Activated CD4-positive, alpha-beta T cell treated with anti-CD3 and anti-CD28 coated beads, Interleukin-2, amount 50 U/mL, for 1 hour (primary cell): Measurements from ENCODE around the gene TTC28.
"Not testable (repeated sequence)": the region's sequence is repeated elsewhere in the genome, so short reads cannot be mapped to it uniquely, and the experiment has no call there.

Source experiments
- DNase-seq: peaks from one replicate; pipeline ENCODE4 v3.0.0-alpha.2; 2020

The TTC28 gene

DNA sequence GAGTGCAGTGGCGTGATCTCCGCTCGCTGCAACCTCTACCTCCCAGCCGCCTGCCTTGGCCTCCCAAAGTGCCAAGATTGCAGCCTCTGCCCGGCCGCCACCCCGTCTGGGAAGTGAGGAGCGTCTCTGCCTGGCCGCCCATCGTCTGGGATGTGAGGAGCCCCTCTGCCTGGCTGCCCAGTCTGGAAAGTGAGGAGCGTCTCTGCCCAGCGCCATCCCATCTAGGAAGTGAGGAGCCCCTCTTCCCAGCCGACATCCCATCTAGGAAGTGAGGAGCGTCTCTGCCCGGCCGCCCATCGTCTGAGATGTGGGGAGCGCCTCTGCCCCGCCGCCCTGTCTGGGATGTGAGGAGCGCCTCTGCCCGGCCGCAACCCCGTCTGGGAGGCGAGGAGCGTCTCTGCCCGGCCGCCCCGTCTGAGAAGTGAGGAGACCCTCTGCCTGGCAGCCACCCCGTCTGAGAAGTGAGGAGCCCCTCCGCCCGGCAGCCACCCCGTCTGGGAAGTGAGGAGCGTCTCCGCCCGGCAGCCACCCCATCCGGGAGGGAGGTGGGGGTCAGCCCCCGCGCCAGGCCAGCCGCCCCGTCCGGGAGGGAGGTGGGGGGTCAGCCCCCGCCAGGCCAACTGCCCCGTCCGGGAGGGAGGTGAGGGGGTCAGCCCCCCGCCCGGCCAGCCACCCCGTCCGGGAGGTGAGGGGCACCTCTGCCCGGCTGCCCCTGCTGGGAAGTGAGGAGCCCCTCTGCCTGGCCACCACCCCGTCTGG lies 126.4 kb downstream of the TTC28 start:
- DNase-seq: not testable (repeated sequence)

DNA sequence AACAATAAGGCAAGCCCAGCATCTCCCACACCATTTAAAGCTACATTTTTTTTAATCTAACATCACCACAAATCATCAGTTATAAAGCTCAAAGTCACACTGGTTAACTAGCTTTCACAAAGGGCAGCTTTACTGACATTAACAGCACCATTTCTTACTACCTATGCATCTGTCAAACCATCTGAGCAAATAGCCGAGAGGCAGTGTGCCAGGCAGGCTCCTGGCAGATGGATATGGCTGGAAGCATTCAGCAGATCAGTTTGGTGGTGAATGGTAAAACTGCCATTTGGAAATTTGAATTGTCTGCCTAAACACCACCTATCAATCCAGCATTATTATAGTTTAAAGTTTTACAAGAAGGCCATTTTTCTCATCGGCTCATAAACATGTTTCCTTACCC lies 131.2 kb downstream of the TTC28 start:
- DNase-seq: no peak

- no peak for DNase-seq
Observed at GRCh38 chr22:28547132-28547842, 132.4 kb downstream of the TTC28 start.

- no peak for DNase-seq
Observed at GRCh38 chr22:28544431-28544868, 135.2 kb downstream of the TTC28 start.

GRCh38 chr22:28542980-28543621 lies 136.5 kb downstream of the TTC28 start:
- no peak for DNase-seq

DNA sequence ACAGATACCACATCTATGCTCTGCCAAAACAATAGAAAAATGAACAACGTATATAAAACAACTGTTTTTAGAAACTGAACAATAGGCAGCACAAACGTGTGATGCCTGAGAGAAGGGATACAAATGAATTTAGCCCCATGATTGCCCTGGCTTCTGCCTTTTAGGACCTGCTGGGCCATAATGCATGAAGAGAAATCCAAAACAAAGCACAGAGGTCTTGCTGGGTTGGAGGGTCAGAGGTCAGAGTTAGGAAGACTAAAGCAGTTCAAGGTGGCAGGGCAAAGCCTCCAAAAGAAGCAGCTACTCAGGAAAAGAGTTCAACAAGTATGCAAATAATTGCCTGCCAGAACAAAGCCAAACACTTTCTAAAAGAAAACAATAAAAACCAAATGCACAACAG lies 138.5 kb downstream of the TTC28 start:
- no peak for DNase-seq

GRCh38 chr22:28538922-28539321 lies 140.7 kb downstream of the TTC28 start:
- DNase-seq: no peak

- not testable (repeated sequence) for DNase-seq
Observed at GRCh38 chr22:28530565-28530964, 149.1 kb downstream of the TTC28 start.

DNA sequence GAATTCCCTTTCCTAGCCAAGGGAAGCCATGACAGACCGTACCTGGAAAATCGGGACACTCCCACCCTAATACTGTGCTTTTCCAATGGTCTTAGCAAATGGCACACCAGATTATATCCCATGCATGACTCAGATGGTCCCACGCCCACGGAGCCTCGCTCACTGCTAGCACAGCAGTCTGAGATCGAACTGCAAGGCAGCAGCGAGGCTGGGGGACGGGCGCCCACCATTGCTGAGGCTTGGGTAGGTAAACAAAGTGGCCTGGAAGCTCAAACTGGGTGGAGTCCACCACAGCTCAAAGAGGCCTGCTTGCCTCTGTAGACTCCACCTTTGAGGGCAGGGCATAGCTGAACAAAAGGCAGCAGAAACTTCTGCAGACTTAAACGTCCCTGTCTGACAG lies 150.5 kb downstream of the TTC28 start:
- not testable (repeated sequence) for DNase-seq

DNA sequence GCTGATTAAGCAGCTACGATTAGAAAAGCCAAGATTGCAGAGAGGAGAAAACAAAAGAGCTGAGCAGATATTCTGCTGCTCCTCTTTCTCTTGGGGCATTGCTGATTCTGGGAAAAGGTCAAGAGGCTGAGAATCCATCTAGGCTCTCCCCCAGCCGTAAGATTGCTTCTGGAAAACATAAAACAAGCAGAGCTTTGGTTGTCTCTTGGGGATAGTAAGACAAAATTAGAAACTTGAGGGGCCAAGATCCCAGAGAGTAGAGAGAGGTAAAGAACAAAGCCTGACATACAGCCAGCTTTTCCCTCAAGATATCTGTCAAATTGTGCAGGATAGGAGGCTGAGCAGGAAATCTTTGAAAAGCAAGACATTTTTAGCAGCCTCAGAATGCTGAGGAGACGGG lies 158.2 kb downstream of the TTC28 start:
- no peak for DNase-seq

DNA sequence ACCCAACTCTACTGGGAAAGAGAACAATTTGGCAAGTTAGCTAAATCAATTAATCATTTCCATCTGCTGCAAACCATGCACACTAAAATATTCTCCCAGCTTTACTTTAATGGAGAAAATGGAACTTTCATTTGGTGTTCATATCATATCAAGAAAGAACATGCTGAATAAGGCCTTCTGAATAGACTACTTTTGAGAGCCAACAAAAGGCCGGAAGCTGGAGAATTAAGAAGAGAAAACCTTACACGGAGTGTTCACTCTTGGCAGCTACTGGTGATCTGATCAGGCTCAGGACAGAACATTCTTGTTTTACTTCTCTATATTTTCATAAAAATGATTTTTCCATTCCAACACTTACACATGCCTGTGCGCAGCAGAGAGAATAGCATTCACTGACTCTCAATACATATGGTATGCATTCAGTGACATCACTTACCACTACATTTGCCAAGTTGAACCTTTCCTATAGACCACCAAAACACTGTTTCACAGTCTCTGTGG lies 165.3 kb downstream of the TTC28 start:
- no peak for DNase-seq

- DNase-seq: not testable (repeated sequence)
Observed at GRCh38 chr22:28512387-28512786, 167.3 kb downstream of the TTC28 start.

GRCh38 chr22:28507896-28508295 lies 171.7 kb downstream of the TTC28 start:
- no peak for DNase-seq

GRCh38 chr22:28506150-28506535 lies 173.5 kb downstream of the TTC28 start:
- no peak for DNase-seq

GRCh38 chr22:28505416-28506149 lies 174.1 kb downstream of the TTC28 start:
- DNase-seq: no peak

DNA sequence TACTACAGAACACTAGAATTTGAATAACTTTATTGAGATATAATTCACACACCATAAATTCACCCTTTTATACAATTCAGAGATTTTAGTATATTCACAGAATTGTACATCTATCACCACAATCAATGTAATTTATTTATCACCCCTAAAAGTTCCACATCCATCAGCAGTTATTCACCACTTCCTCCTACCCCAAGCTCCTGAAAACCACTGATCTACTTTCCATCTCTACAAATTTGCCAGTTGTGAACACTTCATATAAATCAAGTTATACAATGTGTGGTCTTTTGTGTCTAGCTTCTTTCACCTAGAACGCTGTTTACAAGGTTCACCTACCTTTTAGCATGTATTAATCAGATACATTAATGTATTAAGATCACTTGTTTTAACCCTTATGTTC lies 179.6 kb downstream of the TTC28 start:
- no peak for DNase-seq

DNA sequence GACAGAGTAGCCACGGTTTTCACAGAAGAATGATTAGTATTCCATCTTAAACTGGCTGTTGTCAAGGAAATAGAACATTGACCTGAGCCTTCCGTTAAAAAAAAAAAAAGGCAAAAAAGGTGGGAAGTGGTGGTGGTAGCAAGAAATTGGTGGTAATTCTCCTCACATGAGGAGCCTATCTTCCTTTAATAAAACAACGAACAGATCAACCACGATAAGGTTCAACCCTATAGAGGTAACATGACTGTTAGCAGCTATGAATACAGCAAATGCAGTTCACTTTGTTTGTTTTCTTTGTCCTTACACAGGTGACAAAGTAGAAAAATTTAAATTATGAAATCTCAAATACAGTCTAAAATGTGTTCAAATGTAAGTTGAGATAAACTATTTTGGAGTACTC lies 181.6 kb downstream of the TTC28 start:
- no peak for DNase-seq

GRCh38 chr22:28497188-28497587 lies 182.5 kb downstream of the TTC28 start:
- DNase-seq: no peak

DNA sequence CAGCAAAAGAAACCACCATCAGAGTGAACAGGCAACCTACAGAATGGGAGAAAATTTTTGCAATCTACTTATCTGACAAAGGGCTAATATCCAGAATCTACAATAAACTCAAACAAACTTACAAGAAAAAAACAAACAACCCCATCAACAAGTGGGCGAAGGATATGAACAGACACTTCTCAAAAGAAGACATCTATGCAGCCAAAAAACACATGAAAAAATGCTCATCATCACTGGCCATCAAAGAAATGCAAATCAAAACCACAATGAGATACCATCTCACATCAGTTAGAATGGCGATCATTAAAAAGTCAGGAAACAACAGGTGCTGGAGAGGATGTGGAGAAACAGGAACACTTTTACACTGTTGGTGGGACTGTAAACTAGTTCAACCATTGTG lies 188.4 kb downstream of the TTC28 start:
- not testable (repeated sequence) for DNase-seq

DNA sequence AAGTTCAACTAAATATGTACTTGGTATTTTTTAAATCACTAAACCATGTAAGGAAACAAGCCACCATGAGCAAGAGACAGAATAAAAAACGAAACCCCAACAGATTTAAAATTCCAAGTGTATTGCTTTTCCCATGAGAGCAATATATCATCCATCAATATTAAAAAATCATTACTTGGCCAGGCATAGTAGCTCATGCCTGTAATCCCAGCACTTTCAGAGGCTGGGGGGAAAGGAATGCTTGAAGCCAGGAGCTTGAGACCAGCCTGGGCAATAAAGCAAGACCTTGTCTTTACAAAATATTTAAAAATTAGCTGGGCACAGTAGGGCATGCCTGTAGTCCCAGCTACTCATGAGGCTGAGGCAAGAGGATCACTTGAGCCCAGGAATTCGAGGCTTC lies 190.8 kb downstream of the TTC28 start:
- DNase-seq: no peak

DNA sequence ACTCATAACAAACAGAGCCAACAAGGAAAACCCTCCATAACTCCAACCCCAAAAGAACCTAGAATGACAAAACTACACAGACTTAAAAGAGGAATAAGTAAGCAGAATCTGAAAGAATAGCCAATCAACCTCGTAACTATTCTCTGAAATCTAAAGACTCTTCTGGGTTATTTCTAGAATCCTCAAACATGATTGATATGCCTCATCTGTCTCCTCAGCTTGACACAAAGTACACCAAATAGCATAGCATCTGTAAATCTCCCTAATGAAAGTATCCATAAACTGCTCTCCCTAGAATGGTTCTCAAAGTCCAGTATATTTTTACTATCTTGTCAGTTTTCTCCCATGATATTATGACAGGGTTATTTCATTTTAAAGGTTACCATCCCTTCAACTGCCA lies 195.0 kb downstream of the TTC28 start:
- DNase-seq: no peak

- no peak for DNase-seq
Observed at GRCh38 chr22:28481725-28482124, 197.9 kb downstream of the TTC28 start.
